ENCODE data around the gene GYG2. TPM values are rescaled to one million over a fixed set of nuclear protein-coding genes. Genes with fewer than 3 reads are reported as not detected.

The GYG2 gene
- total and polyA plus RNA-seq, 2 of the 8 experiments (the other 6 are each of a cell fraction or from before 2014, with no cell fraction given) = 52.8 to 65.3 TPM

- no peak for TF ChIP-seq MAFK (IDR thresholded peaks at IDR 0.05; ENCODE audit: low read depth, low read length)
- no peak for TF ChIP-seq E2F6 (IDR thresholded peaks at IDR 0.05)
Observed at GRCh38 chrX:2907295-2907694, 78.6 kb downstream of the GYG2 start (continued).
